ENCODE results near the gene DBX2.

DNA sequence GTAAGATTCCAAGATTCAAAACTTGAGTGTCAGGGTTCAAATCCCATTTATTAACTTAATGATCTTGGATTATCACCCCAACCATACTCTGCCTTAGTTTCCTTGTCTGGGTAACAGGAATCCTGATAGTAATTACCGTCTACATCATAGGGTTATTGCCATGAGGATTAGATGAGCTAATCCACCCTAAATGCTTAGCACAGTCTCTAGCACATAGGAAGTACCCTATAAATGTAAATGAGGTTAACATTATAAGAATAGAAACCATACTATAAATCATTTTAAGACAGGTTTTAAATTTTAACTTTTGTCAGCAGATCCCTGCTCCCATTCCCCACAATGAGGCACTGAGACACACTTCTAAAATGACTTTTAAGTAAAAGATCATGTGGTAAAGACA, 36.5 kb downstream of the DBX2 start:
- TF ChIP-seq ETV6 (CRISPR knock-in tag; IDR thresholded peaks at IDR 0.05) (no peak), JUN (CRISPR knock-in tag; IDR thresholded peaks at IDR 0.05) (no peak), CTCF (IDR thresholded peaks at IDR 0.05) (no peak), ELF4 (CRISPR knock-in tag; IDR thresholded peaks at IDR 0.05; ENCODE audit: low read depth) (no peak), SMAD3 (CRISPR knock-in tag; IDR thresholded peaks at IDR 0.05; ENCODE audit: borderline replicate concordance) (no peak), ZNF138 (CRISPR knock-in tag; conservative IDR thresholded peaks at IDR 0.05) (no peak), ARID4B (CRISPR knock-in tag; IDR thresholded peaks at IDR 0.05; ENCODE audit: borderline replicate concordance) (no peak), ZNF232 (CRISPR knock-in tag; IDR thresholded peaks at IDR 0.05) (no peak), NR1H2 (CRISPR knock-in tag; IDR thresholded peaks at IDR 0.05) (no peak), CREB1 (CRISPR knock-in tag; IDR thresholded peaks at IDR 0.05) (no peak)
- TF ChIP-seq, protein P1, sequence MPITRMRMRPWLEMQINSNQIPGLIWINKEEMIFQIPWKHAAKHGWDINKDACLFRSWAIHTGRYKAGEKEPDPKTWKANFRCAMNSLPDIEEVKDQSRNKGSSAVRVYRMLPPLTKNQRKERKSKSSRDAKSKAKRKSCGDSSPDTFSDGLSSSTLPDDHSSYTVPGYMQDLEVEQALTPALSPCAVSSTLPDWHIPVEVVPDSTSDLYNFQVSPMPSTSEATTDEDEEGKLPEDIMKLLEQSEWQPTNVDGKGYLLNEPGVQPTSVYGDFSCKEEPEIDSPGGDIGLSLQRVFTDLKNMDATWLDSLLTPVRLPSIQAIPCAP (CRISPR knock-in tag; IDR thresholded peaks at IDR 0.05) = no peak
- TF ChIP-seq, protein P2, sequence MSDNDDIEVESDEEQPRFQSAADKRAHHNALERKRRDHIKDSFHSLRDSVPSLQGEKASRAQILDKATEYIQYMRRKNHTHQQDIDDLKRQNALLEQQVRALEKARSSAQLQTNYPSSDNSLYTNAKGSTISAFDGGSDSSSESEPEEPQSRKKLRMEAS (CRISPR knock-in tag; IDR thresholded peaks at IDR 0.05) = no peak
- TF ChIP-seq, protein P3, sequence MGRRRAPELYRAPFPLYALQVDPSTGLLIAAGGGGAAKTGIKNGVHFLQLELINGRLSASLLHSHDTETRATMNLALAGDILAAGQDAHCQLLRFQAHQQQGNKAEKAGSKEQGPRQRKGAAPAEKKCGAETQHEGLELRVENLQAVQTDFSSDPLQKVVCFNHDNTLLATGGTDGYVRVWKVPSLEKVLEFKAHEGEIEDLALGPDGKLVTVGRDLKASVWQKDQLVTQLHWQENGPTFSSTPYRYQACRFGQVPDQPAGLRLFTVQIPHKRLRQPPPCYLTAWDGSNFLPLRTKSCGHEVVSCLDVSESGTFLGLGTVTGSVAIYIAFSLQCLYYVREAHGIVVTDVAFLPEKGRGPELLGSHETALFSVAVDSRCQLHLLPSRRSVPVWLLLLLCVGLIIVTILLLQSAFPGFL (CRISPR knock-in tag; IDR thresholded peaks at IDR 0.05; ENCODE audit: borderline replicate concordance) = no peak
- TF ChIP-seq, protein P4, sequence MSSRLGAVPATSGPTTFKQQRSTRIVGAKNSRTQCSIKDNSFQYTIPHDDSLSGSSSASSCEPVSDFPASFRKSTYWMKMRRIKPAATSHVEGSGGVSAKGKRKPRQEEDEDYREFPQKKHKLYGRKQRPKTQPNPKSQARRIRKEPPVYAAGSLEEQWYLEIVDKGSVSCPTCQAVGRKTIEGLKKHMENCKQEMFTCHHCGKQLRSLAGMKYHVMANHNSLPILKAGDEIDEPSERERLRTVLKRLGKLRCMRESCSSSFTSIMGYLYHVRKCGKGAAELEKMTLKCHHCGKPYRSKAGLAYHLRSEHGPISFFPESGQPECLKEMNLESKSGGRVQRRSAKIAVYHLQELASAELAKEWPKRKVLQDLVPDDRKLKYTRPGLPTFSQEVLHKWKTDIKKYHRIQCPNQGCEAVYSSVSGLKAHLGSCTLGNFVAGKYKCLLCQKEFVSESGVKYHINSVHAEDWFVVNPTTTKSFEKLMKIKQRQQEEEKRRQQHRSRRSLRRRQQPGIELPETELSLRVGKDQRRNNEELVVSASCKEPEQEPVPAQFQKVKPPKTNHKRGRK (CRISPR knock-in tag; IDR thresholded peaks at IDR 0.05; ENCODE audit: borderline replicate concordance) = no peak
